Measurements from ENCODE around the gene METAP1D.
"Not testable (repeated sequence)": the region's sequence is repeated elsewhere in the genome, so short reads cannot be mapped to it uniquely, and the experiment has no call there.

METAP1D gene

DNA sequence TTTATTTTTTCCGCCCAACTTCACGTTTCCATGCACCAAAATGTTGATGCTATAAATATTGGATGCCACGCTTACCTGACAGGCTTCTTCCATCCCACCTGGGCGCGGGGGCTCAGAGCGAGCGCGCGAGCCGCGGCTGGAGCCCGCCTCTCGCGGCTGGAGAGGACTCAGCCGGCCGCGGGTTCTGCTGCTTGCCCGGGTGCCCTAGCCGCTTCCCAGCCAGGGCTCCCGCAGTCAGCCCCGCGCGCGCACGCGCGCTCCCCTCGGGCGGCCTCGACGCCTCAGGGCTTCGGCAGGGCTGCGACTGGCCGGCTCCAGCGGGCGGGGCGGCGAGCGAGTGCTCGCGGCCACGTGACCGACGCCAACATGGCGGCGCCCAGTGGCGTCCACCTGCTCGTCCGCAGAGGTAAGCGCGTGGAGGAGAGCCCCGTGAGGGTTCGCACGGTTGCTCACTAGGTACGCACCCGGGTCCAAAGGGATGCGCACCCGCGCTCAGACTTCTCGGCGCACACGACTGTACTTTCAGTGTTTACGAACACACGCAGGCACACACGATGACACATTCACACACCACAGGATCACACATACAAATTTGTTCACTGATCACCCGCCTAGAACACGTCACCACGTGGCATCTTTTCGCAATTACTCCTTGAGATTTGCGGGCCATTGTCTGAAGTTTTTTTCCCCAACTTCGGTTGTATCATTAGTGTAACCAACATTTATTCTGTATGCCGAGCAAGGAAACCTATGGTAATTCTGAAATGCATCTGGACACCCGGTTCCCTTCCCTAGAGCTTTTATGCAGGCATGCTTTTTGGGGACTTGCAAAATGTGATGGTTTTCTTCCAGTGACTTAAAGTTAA lies at the start of gene METAP1D:
METAP1D (plus strand) TSS at position 350 of the 866 bp plus-strand sequence; CDS start at position 367, 17 bp downstream.
- peak; percentile 90 for DNase-seq

DNA sequence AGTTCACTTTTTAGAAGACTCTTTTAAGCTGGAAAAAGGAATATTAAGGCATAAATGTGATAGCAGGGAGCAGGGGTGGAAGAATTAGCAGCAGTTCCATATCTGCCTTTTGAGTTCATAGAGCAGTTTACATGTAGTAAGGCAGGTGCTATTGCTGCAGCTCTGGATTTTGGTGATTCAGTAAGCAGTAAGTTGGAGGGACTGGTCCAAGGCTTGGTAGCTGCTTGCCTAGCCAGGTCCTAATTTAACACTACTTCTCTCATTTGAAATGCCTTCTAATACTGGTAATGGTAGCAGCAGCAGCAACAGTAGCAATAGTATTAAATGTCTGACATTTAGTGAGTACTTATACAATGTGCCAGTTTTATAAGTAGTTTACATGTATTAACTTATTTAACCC lies 47.5 kb upstream of the METAP1D start:
- no peak for DNase-seq

GRCh38 chr2:171952748-171953147 lies 47.0 kb upstream of the METAP1D start:
- no peak for DNase-seq

DNA sequence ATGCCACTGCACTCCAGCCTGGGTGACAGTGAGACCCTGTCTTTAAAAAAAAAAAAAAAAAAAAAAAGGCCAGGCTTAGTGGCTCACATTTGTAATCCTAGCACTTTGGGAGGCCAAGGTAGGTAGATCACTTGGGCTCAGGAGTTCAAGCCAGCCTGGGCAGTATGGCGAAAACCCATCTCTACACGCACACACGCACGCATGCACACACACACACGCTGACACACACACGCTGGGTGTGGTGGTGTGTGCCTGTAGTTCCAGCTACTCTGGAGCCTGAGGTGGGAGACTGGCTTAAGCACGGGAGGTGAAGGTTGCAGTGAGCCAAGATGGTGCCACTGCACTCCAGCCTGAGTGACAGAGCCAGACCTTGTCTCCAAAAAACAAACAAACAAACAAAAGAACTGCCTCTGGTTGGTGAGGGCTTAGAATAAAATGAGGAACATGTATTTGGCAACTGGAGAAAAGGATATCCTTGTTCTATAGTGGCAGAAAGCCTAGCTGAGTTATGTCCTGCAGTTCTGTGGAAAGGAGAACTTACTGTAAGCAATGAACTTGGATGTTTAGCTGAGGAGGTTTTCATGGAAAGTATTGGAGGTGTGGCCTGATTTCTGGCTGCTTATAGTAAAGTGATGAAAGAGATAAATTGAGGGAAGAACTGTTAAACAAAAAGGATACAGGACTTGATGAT lies 43.5 kb upstream of the METAP1D start:
- DNase-seq, result no peak

DNA sequence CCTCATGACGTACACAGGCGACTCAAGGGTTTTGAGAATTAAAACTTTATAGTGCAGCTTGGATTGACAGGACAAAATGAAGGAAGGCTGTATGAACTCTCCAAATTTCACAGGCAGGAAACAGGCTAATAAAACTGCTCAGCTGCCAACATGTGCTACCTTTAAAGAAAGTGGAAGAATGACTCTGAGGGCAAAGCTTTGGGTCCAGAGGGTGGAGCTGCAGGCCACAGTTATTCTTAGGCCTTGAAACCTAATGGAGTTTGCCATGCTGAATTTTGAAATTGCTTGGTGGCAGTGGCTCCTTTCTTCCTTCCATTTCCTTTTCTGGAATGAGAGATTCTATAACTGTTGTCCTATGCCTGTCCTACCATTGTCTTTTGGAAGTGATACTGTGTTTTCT lies 42.7 kb upstream of the METAP1D start:
- no peak for DNase-seq

- peak; percentile 73 for DNase-seq
Observed at GRCh38 chr2:171958475-171958874, 41.3 kb upstream of the METAP1D start.

GRCh38 chr2:171959998-171960397 lies 39.8 kb upstream of the METAP1D start:
- DNase-seq, result no peak

DNA sequence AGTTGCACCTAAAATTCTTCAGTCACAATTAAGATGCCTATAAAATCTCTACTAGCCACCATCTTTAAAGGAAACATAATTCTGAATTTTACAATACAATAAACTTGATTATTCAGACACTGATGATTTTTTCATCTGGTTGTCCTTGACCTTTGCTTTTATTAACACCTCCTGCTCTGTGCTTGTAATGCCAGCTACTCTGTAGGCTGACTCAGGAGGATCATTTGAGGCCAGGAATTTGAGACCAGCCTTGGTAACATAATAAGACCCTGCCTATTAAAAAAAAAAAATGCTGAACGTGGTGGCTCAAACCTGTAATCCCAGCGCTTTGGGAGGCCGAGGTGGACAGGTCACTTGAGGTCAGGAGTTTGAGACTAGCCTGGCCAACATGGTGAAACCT lies 39.2 kb upstream of the METAP1D start:
- no peak for DNase-seq

- DNase-seq, result no peak
Observed at GRCh38 chr2:171963198-171963597, 36.6 kb upstream of the METAP1D start.

DNA sequence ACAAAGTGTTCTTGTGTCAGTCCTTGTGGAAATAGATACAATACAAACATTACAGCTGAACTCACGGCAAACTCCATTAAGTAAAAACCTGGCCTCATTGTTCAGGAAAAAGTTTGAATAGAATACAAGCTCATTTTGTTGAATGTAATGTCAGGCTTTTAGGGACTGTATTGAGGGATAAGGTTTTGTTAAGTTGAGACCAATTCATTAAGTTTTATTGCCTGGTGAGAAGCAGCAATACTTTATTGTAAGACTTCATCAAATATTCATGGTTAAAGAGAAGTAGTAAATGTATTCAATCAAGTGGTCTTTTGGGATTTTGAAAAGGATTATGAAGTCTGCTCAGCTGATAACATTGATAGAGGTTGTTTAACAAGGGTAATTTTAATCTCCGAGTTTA lies 35.4 kb upstream of the METAP1D start:
- no peak for DNase-seq

DNA sequence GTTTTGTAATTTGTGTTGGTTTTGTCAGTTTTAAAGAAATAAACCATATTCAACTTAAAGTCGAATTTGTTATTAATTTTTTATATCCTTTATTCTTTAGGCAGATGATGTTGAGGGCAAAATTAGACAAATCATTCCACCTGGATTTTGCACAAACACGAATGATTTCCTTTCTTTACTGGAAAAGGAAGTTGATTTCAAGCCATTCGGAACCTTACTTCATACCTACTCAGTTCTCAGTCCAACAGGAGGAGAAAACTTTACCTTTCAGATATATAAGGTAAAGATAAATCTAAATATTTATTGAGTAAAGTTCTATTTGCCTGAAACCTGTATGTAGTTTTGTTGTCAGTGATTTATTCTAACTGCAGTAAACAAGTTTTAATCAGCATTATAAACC lies 34.5 kb upstream of the METAP1D start:
- DNase-seq, result no peak

DNA sequence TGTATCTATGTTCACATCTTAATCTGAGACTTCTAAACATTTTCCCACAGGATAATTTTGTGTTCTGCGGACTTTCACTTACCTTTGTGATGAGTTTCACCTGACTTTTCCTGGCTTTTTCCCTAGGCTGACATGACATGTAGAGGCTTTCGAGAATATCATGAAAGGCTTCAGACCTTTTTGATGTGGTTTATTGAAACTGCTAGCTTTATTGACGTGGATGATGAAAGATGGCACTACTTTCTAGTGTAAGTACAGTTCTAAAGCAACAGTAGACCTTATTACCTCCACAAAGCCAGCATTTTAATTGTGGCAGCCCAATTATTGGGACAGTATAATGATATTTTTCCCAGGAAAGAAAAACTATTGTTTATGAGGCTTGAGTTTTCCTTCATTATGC lies 34.1 kb upstream of the METAP1D start:
- DNase-seq, result no peak

DNA sequence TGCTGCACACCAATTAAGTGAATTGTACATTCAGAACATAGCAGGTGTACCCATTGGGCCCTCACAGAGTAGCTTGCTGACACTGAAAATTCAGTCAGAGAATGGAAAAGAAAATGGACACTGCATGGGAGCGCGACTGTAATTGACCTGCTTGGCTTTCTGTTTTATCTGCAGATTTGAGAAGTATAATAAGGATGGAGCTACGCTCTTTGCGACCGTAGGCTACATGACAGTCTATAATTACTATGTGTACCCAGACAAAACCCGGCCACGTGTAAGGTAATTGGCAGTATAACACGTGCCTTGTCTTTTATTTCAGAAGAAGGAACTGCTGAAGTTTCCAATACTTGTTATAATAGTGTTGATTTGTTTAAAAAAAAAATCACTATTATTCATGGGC lies 33.5 kb upstream of the METAP1D start:
- no peak for DNase-seq

GRCh38 chr2:171966688-171967087 lies 33.1 kb upstream of the METAP1D start:
- DNase-seq, result no peak

- no peak for DNase-seq
Observed at GRCh38 chr2:171968509-171968908, 31.2 kb upstream of the METAP1D start.

DNA sequence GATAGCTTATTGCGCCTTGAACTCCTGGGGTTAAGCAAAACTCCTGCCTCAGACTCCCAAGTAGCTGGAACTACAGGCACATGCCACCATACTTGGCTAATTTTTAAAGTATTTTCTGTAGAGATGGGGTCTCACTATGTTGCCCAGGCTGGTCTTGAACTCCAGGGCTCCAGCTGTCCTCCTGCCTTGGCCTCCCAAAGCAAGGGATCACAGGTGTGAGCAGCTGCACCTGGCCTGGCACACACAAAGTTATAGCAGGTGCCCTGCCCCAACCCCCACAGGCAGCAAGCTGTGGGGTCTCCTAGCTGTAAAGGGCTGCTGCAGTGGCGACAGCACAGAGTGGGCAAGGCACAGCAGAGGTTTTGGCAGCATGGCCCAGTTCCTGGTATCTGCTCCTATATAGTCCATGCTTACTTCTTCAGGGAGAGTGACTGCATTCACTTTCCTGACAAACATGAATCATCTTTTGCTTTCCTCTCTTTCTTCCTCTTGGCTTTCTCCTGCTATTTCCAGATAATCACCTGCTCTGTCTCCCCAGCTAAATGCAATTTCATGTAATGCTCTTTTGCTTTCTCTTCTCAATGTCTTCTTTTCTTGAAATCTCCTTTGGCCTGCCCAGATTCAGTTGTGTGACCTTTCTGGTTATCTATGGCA lies 27.3 kb upstream of the METAP1D start:
- no peak for DNase-seq

- no peak for DNase-seq
Observed at GRCh38 chr2:171979103-171979502, 20.6 kb upstream of the METAP1D start.

- not testable (repeated sequence) for DNase-seq
Observed at GRCh38 chr2:171983924-171984323, 15.8 kb upstream of the METAP1D start.

DNA sequence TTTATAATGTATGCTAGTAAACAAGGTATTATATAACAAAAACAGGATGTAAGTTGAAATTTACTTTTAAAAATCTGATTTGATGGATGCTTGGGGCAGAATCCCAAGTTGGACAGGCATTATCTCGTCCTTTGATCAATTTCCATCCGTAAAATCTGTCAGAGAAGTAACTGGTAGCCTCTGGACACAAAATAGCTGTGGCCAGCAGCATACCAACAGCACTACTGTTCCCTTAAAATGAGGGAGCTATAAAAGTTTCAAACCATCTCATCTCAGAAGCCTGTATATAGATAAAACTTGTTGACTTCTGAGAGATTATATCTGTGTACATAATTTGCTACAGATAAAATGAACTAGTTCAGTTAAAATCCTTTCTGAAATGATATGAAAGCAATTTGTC lies 14.7 kb upstream of the METAP1D start:
- no peak for DNase-seq

DNA sequence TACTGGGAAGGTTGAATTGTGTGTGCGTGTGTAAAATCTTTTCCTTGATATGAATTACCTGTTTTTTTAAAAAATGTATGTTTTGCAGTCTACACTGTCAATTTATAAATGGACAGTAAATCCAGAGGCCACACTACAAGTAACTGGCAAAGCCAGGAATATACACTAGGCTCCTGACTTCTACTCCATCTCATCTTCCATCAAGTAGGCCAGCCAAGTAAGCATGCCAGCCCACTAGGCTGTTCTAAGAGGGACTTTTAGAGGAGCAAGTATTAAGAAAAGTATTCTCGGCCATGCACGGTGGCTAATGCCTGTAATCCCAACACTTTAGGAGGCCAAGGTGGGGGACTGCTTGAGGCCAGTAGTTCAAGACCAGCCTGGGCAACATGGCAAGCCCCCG lies 13.0 kb upstream of the METAP1D start:
- DNase-seq, result no peak

- no peak for DNase-seq
Observed at GRCh38 chr2:171991027-171991426, 8.7 kb upstream of the METAP1D start.

GRCh38 chr2:171995586-171995985 lies 4.2 kb upstream of the METAP1D start:
- DNase-seq, result no peak

DNA sequence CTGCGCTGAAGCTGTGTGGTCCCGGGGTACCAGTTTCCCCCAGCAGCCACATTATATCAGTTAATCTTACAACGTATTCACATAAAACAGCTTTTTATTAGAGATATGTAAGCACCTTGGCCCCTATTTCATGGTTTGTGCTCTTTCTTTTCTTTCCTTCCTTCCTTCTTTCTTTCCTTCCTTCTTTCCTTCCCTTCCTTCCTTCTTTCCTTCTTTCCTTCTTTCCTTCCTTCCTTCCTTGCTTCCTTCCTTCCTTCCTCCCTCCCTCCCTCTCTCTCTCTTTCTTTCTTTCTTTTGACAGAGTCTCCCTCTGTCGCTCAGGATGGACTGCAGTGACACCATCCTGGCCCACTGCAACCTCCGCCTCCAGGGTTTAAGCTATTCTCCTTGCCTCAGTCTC lies 3.7 kb upstream of the METAP1D start:
- DNase-seq, result no peak

- not testable (repeated sequence) for DNase-seq
Observed at GRCh38 chr2:171997031-171997430, 2.7 kb upstream of the METAP1D start.

Data from fibroblast of skin of right quadriceps (primary cell).